ENCODE data around the gene NSMCE1. TPM values are rescaled to one million over a fixed set of nuclear protein-coding genes. Genes with fewer than 3 reads are reported as not detected.

NSMCE1 gene
- total and polyA plus RNA-seq, 2 of the 8 experiments (the other 6 are each of a cell fraction or from before 2014, with no cell fraction given) = 8.1 to 16.6 TPM

DNA sequence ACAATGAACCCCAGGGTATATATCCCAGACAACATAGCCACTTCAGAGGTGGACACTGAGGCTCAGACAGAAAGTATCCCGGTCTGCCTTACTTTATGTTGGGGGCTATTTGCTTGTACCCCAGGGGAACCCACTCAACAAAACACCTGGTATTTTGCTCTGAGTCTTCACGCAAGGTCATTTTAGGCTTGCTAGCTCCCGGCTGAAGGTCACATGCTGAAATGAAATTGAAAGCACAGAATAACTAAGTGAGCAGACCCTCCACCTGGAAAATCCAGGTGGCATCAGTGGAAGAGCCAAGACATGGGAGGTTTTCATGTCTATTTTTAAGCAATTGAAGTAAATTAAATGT, 69.4 kb downstream of the NSMCE1 start:
- Histone ChIP-seq H3K18ac (ENCODE audit: extremely low read depth, low read length) (no peak overlapping the region), H2AK5ac (ENCODE audit: low read depth, low read length) (no peak overlapping the region), H3K23ac (ENCODE audit: insufficient read length) (no peak overlapping the region), H3K56ac (replicated peaks; ENCODE audit: insufficient read length, low read depth, low read length) (no peak overlapping the region), H3K23me2 (ENCODE audit: low read depth, low read length) (peaks cover 2% of the 10 kb centered on the region; the same call in 1 of the 2 replicates), H4K8ac (ENCODE audit: extremely low read depth, insufficient read depth, low read length) (no peak overlapping the region), H3K4me1 (replicated peaks in 1 of 4; ENCODE audit: control insufficient read depth in 3 of 4, insufficient read depth in 4 of 4, low read length in 3 of 4) (peaks cover 2 to 4% (median 4%) of the 10 kb centered on the region in 4 experiments; a peak in 4 of 7 replicates), H2BK15ac (ENCODE audit: low read length) (no peak overlapping the region), H3K36me3 (ENCODE audit: control insufficient read depth in 2 of 4, insufficient read depth in 4 of 4, low read length in 3 of 4) (no peaks in the 10 kb centered on the region), H3K14ac (ENCODE audit: insufficient read length) (no peak overlapping the region), H2BK12ac (ENCODE audit: low read depth, low read length) (no peak overlapping the region), H3K79me2 (ENCODE audit: control insufficient read depth in 1 of 2, insufficient read depth in 2 of 2, low read length in 2 of 2) (no peaks in the 10 kb centered on the region), H3K4me3 (ENCODE audit: extremely low read depth in 1 of 4, insufficient read depth in 2 of 4, low read depth in 3 of 4, low read length in 4 of 4) (no peak overlapping the region), H4K91ac (replicated peaks; ENCODE audit: insufficient read length, low read length) (no peak overlapping the region), H2BK120ac (replicated peaks; ENCODE audit: low read depth, low read length) (no peak overlapping the region), H3K9ac (replicated peaks in 1 of 4; ENCODE audit: extremely low read depth in 1 of 4, low read depth in 3 of 4, low read length in 3 of 4) (no peak overlapping the region), H3K4ac (replicated peaks; ENCODE audit: insufficient read length, low read depth, low read length) (no peak overlapping the region), H4K5ac (ENCODE audit: insufficient read length, low read depth, low read length) (no peak overlapping the region), H4K20me1 (replicated peaks in 1 of 2; ENCODE audit: control insufficient read depth in 1 of 2, insufficient read depth in 2 of 2, low read length in 2 of 2) (no peaks in the 10 kb centered on the region), H3K27ac (ENCODE audit: low read depth, low read length) (no peak overlapping the region), H3K79me1 (ENCODE audit: low read depth, low read length) (no peaks in the 10 kb centered on the region), H2BK20ac (ENCODE audit: low read length) (no peak overlapping the region), H3K9me3 (ENCODE audit: insufficient read depth in 2 of 2, low read depth in 1 of 2, low read length in 1 of 2) (no peaks in the 10 kb centered on the region), H3K4me2 (ENCODE audit: insufficient read depth in 1 of 2, low read depth in 2 of 2, low read length in 2 of 2) (no peak overlapping the region), H3K27me3 (replicated peaks in 1 of 4; ENCODE audit: control insufficient read depth in 3 of 4, extremely low read depth in 1 of 4, insufficient read depth in 3 of 4, low read length in 3 of 4) (no peaks in the 10 kb centered on the region), H2AFZ (ENCODE audit: low read length) (no peak overlapping the region), H2BK5ac (ENCODE audit: low read depth, low read length) (no peak overlapping the region)
- 84% methylated on average over 3 of the region's 3 CpGs; no CpG with 5 or more reads in 1 of the 2 experiments for WGBS, 2 experiments (ENCODE audit: extremely low coverage in 1 of 2, insufficient coverage in 1 of 2, insufficient read length in 1 of 2, insufficient replicate concordance in 2 of 2, low coverage in 1 of 2, low lambda C conversion rate in 2 of 2, missing lambda C conversion rate in 1 of 2)
- POLR2A ChIA-PET (ENCODE audit: partially characterized antibody) = interaction anchor here (1.4 to 1.9 kb wide), 2 partner anchors 10 to 18 kb away, joined by 3 to 6 read pairs; no protein-coding TSS in a partner anchor
- FAIRE-seq = no peak
- DNase-seq (ENCODE audit: low read depth in 1 of 2, low spot score in 2 of 2) = no peak
- CTCF ChIA-PET (ENCODE audit: partially characterized antibody) = interaction anchor here (0.8 to 2.4 kb wide), 4 partner anchors 8 to 169 kb away, joined by 3 to 10 read pairs (median 4); no protein-coding TSS in a partner anchor
- TF ChIP-seq TBP (IDR thresholded peaks at IDR 0.05; ENCODE audit: low read depth, low read length) = no peak
- no peak for TF ChIP-seq CBX5 (IDR thresholded peaks at IDR 0.05; ENCODE audit: low read depth, low read length)

Data from H1 (cell line).